K562 (cell line): ENCODE results near the gene ZDHHC8. TPM values are rescaled to one million over a fixed set of nuclear protein-coding genes. Genes with fewer than 3 reads are reported as not detected.

Experiments used
- CC2D1A ChIP-seq: fragments of 450-650 bp; IDR thresholded peaks from 2 replicates; pipeline ENCODE4 v1.6.1; 2017; ENCODE audit warnings: mild to moderate bottlenecking
- CHD1 ChIP-seq: fragments of 200-600 bp; sonication (generic); IDR thresholded peaks from one replicate; pipeline ENCODE4 v1.6.1; 2012; ENCODE audit warnings: mild to moderate bottlenecking, moderate library complexity, low read length, inconsistent platforms
- HMG20B ChIP-seq: fragments of 250-450 bp; sonication (Bioruptor Pico); IDR thresholded peaks from 2 replicates; pipeline ENCODE4 v1.5.0; 2021; ENCODE audit warnings: mild to moderate bottlenecking
- KAT2B ChIP-seq: IDR thresholded peaks from one replicate; pipeline ENCODE4 v1.6.1; 2012; ENCODE audit warnings: low read depth, mild to moderate bottlenecking, control low read depth, inconsistent platforms, low read length, moderate library complexity
- KLF1 ChIP-seq: fragments of 450-650 bp; IDR thresholded peaks from 2 replicates; pipeline ENCODE4 v1.6.1; 2016; ENCODE audit warnings: missing genetic modification characterization, missing compliant biosample characterization
- POLR2G ChIP-seq: fragments of 200-400 bp; formaldehyde crosslinking; IDR thresholded peaks from 2 replicates; pipeline ENCODE4 v1.6.1; 2017; ENCODE audit warnings: low read depth, mild to moderate bottlenecking, antibody characterized with exemption, low read length, moderate library complexity
- PURB ChIP-seq: sonication (generic); formaldehyde crosslinking; IDR thresholded peaks from 2 replicates; pipeline ENCODE4 v1.9.0; 2021; ENCODE audit warnings: low read depth, mild to moderate bottlenecking, missing genetic modification reagents
- SIN3B ChIP-seq: fragments of 450-650 bp; IDR thresholded peaks from 2 replicates; pipeline ENCODE4 v1.6.1; 2017; ENCODE audit warnings: low read depth, mild to moderate bottlenecking, moderate library complexity
- TBL1XR1 ChIP-seq, 2 experiments: IDR thresholded peaks; 2 replicates each; pipeline ENCODE4 v1.6.1; 2012; ENCODE audit warnings: improper control_type of control experiment in 2 of 2, low read length in 2 of 2, mild to moderate bottlenecking in 1 of 2
- TGIF2 ChIP-seq: sonication (generic); formaldehyde crosslinking; IDR thresholded peaks from 2 replicates; pipeline ENCODE4 v1.8.1; 2022; ENCODE audit warnings: mild to moderate bottlenecking, missing genetic modification reagents, moderate library complexity
- ZFPM2 ChIP-seq: fragments of 250-450 bp; sonication (Bioruptor Pico); IDR thresholded peaks from 2 replicates; pipeline ENCODE4 v1.5.1; 2022; ENCODE audit warnings: mild to moderate bottlenecking
- ZNF165 ChIP-seq: fragments of 250-450 bp; sonication (Bioruptor Pico); IDR thresholded peaks from 2 replicates; pipeline ENCODE4 v1.4.0; 2020; ENCODE audit warnings: borderline replicate concordance
- ZNF217 ChIP-seq: sonication (generic); formaldehyde crosslinking; IDR thresholded peaks from 2 replicates; pipeline ENCODE4 v1.8.0; 2022; ENCODE audit warnings: mild to moderate bottlenecking, missing genetic modification reagents
- ZNF57 ChIP-seq: fragments of 450-650 bp; formaldehyde crosslinking; IDR thresholded peaks from 2 replicates; pipeline ENCODE4 v1.4.0; 2020; ENCODE audit warnings: mild to moderate bottlenecking, moderate library complexity
- polyA plus RNA-seq, 8 experiments: library from polyadenylated mRNA; depleted of rRNA in 4 of 8; stranded (reverse) in 5 of 8; unstranded in 3 of 8; fragments of >200 nt; fragmentation: Nextera tagmentation in 2 of 8; fragmentation: Illumina TruSeq in 1 of 8; extraction: Ambion mirVana in 2 of 8; extraction: Trizol in 1 of 8; gene quantifications; 2 replicates each; pipeline versions ENCODE4 v1.2.1 to v1.2.3, GENCODE V29; 2011 to 2014; ENCODE audit warnings: inconsistent platforms in 1 of 8, missing spikeins in 1 of 8
- total RNA-seq, 7 experiments: library from RNA; depleted of rRNA in 6 of 7; stranded (reverse); fragments of >200 nt in 6 of 7; fragmentation: Illumina TruSeq in 2 of 7; extraction: Trizol in 2 of 7; gene quantifications; 2 replicates each; pipeline versions ENCODE4 v1.2.1 to v1.2.3, GENCODE V29; 2011 to 2021; ENCODE audit warnings: low replicate concordance in 1 of 7
- TF ChIP-seq, protein P1 (sequence below): fragments of 250-450 bp; sonication (Bioruptor Pico); IDR thresholded peaks from 2 replicates; pipeline ENCODE4 v1.8.0; 2021; ENCODE audit warnings: moderate library complexity, mild to moderate bottlenecking, inconsistent platforms
- TF ChIP-seq, protein P2 (sequence below): fragments of 450-650 bp; IDR thresholded peaks from 2 replicates; pipeline ENCODE4 v1.6.1; 2017; ENCODE audit warnings: antibody characterized with exemption, mild to moderate bottlenecking
- TF ChIP-seq, protein P3 (sequence below): fragments of 450-650 bp; IDR thresholded peaks from one replicate; pipeline ENCODE4 v1.6.1; 2018; ENCODE audit warnings: mild to moderate bottlenecking, moderate library complexity; ENCODE audit not compliant: partially characterized antibody
- TF ChIP-seq, protein P4 (sequence below): IDR thresholded peaks from 2 replicates; pipeline ENCODE4 v1.6.1; 2014; ENCODE audit warnings: antibody characterized with exemption
- TF ChIP-seq, protein P5 (sequence below): fragments of 250-450 bp; sonication (Bioruptor Pico); IDR thresholded peaks from 2 replicates; pipeline ENCODE4 v1.8.0; 2021; ENCODE audit warnings: mild to moderate bottlenecking, moderate library complexity

Gene ZDHHC8
- total and polyA plus RNA-seq, 9 of the 15 experiments (the other 6 are each of a cell fraction or from before 2014, with no cell fraction given), result 0.04 to 109 (median 16.4) TPM

DNA sequence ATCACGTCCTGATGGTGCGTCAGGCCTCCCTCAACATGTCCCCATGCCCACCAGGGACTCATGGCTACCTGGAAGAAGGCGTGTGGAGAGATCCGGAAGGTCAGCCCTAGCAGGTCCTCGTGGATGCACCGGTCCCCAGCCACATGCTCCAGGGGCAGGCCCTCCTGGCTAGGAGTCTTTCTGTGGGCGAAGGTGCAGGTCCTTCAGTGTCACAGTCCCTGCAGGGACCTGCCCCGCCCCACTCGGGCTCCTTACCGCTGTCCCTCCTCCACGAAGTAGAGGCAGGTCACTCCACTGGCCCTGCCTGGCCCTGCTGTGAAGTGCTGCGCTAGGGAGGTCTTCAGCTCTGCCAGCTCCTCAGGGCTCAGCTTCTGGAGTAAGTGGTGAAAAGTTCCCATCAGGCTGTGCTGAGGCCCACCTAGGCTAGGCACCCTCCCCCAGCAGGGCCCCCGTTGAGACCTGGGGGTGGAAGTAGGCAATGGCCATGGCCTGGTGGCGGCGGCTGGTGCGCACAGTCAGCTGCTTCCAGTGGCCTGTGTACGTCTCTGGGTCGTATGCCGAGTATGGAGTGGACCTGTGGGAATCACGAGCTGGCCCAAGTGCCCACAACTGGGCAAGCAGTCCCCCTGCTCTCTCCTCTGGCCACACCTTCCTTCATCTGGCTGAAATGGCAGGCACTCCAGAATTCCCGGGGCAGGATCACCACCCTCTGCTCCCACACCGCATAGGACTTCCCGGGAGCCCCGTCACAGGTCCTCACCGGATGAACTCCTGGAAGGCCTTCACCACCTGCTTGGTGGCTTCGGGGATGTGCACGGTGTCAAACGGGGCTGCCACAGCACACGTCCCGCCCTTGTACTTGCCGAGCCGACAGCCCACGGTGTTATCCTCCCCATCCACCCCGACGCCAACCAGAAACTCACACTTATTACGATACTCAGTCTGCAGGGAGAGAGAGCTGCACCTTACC is 16.8 kb upstream of the ZDHHC8 start (continued):
- TF ChIP-seq HMG20B (CRISPR knock-in tag) (no peak), KAT2B (no peak), ZNF217 (CRISPR knock-in tag) (no peak), TGIF2 (CRISPR knock-in tag) (no peak), KLF1 (0 out of 2 replicates have a peak, but pooled peaks have one; percentile 26), TBL1XR1 (IDR thresholded peaks at IDR 0.05; ENCODE audit: low read length in 2 of 2) (no peak), ZFPM2 (CRISPR knock-in tag) (0 out of 2 replicates have a peak, but pooled peaks have one; percentile 32), CC2D1A (no peak), SIN3B (no peak), CHD1 (peak; percentile 8), ZNF57 (CRISPR knock-in tag) (0 out of 2 replicates have a peak, but pooled peaks have one; percentile 10), POLR2G (peak; percentile 24), PURB (CRISPR knock-in tag) (no peak), ZNF165 (CRISPR knock-in tag) (0 out of 2 replicates have a peak, but pooled peaks have one; percentile 39)
- TF ChIP-seq, protein P1, sequence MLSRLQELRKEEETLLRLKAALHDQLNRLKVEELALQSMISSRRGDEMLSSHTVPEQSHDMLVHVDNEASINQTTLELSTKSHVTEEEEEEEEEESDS (CRISPR knock-in tag), result no peak
- TF ChIP-seq, protein P2, sequence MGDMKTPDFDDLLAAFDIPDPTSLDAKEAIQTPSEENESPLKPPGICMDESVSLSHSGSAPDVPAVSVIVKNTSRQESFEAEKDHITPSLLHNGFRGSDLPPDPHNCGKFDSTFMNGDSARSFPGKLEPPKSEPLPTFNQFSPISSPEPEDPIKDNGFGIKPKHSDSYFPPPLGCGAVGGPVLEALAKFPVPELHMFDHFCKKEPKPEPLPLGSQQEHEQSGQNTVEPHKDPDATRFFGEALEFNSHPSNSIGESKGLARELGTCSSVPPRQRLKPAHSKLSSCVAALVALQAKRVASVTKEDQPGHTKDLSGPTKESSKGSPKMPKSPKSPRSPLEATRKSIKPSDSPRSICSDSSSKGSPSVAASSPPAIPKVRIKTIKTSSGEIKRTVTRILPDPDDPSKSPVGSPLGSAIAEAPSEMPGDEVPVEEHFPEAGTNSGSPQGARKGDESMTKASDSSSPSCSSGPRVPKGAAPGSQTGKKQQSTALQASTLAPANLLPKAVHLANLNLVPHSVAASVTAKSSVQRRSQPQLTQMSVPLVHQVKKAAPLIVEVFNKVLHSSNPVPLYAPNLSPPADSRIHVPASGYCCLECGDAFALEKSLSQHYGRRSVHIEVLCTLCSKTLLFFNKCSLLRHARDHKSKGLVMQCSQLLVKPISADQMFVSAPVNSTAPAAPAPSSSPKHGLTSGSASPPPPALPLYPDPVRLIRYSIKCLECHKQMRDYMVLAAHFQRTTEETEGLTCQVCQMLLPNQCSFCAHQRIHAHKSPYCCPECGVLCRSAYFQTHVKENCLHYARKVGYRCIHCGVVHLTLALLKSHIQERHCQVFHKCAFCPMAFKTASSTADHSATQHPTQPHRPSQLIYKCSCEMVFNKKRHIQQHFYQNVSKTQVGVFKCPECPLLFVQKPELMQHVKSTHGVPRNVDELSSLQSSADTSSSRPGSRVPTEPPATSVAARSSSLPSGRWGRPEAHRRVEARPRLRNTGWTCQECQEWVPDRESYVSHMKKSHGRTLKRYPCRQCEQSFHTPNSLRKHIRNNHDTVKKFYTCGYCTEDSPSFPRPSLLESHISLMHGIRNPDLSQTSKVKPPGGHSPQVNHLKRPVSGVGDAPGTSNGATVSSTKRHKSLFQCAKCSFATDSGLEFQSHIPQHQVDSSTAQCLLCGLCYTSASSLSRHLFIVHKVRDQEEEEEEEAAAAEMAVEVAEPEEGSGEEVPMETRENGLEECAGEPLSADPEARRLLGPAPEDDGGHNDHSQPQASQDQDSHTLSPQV, result no peak
- TF ChIP-seq, protein P3, sequence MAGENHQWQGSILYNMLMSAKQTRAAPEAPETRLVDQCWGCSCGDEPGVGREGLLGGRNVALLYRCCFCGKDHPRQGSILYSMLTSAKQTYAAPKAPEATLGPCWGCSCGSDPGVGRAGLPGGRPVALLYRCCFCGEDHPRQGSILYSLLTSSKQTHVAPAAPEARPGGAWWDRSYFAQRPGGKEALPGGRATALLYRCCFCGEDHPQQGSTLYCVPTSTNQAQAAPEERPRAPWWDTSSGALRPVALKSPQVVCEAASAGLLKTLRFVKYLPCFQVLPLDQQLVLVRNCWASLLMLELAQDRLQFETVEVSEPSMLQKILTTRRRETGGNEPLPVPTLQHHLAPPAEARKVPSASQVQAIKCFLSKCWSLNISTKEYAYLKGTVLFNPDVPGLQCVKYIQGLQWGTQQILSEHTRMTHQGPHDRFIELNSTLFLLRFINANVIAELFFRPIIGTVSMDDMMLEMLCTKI, result no peak
- TF ChIP-seq, protein P4, sequence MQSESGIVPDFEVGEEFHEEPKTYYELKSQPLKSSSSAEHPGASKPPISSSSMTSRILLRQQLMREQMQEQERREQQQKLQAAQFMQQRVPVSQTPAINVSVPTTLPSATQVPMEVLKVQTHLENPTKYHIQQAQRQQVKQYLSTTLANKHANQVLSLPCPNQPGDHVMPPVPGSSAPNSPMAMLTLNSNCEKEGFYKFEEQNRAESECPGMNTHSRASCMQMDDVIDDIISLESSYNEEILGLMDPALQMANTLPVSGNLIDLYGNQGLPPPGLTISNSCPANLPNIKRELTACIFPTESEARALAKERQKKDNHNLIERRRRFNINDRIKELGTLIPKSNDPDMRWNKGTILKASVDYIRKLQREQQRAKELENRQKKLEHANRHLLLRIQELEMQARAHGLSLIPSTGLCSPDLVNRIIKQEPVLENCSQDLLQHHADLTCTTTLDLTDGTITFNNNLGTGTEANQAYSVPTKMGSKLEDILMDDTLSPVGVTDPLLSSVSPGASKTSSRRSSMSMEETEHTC, result no peak
- TF ChIP-seq, protein P5, sequence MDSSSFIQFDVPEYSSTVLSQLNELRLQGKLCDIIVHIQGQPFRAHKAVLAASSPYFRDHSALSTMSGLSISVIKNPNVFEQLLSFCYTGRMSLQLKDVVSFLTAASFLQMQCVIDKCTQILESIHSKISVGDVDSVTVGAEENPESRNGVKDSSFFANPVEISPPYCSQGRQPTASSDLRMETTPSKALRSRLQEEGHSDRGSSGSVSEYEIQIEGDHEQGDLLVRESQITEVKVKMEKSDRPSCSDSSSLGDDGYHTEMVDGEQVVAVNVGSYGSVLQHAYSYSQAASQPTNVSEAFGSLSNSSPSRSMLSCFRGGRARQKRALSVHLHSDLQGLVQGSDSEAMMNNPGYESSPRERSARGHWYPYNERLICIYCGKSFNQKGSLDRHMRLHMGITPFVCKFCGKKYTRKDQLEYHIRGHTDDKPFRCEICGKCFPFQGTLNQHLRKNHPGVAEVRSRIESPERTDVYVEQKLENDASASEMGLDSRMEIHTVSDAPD (CRISPR knock-in tag), result no peak
